GM12892 (cell line): ENCODE results near the gene MGAT4B.
A peak's percentile ranks its signal among the peaks of the same experiment; 100 is the strongest.

Experiments
- POLR2A ChIP-seq: IDR thresholded peaks from 2 replicates; pipeline ENCODE4 v1.6.1; 2011; ENCODE audit warnings: low read depth, low read length, control low read depth
- POLR2AphosphoS5 ChIP-seq: IDR thresholded peaks from 2 replicates; pipeline ENCODE4 v1.6.1; 2011; ENCODE audit warnings: low read depth, low read length, control low read depth
- TAF1 ChIP-seq: IDR thresholded peaks from 2 replicates; pipeline ENCODE4 v1.6.1; 2011; ENCODE audit warnings: low read depth, mild to moderate bottlenecking, control low read depth, low read length, borderline replicate concordance

GRCh38 chr5:179791881-179792611 lies 14.6 kb downstream of the MGAT4B start:
- TF ChIP-seq TAF1 = no peak
- no peak for TF ChIP-seq POLR2A
- peak; percentile 44; the same call in 1 of the 2 replicates for TF ChIP-seq POLR2AphosphoS5
